HuH-7.5 (cell line): ENCODE data around the gene KDM2A.

Experiments
- DNase-seq: peaks from one replicate; pipeline ENCODE4 v3.0.0; 2011; ENCODE audit warnings: low spot score

Gene KDM2A

GRCh38 chr11:67301313-67301921 is 182.4 kb downstream of the KDM2A start:
- no peak for DNase-seq

DNA sequence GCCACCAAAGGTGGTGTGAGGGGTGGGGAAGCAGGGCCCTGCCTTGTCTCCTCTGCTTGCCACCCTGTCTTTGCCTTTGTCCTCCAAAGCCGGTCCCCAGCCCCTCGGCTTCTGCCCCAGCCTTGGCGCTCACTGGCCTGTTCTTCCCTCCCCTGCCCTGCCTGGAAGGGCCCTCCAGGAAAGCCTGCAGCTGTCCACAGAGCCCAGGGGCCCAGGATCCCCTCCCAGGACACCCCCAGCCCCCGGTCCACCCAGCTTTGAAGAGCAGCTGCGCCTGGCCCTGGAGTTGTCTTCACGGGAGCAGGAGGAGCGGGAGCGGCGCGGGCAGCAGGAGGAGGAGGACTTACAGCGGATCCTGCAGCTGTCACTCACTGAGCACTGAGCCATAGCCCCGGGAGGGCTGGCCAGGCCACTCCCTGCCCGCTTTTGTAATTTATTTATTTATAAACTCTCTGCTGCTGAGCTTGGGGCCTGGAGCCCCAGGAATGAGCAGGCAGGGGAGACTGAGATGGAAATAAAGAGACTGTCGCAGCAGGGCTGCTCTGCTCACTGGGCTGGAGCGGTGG is 183.0 kb downstream of the KDM2A start:
- no peak for DNase-seq

GRCh38 chr11:67302571-67303131 is 183.6 kb downstream of the KDM2A start:
- peak; percentile 93 for DNase-seq

DNA sequence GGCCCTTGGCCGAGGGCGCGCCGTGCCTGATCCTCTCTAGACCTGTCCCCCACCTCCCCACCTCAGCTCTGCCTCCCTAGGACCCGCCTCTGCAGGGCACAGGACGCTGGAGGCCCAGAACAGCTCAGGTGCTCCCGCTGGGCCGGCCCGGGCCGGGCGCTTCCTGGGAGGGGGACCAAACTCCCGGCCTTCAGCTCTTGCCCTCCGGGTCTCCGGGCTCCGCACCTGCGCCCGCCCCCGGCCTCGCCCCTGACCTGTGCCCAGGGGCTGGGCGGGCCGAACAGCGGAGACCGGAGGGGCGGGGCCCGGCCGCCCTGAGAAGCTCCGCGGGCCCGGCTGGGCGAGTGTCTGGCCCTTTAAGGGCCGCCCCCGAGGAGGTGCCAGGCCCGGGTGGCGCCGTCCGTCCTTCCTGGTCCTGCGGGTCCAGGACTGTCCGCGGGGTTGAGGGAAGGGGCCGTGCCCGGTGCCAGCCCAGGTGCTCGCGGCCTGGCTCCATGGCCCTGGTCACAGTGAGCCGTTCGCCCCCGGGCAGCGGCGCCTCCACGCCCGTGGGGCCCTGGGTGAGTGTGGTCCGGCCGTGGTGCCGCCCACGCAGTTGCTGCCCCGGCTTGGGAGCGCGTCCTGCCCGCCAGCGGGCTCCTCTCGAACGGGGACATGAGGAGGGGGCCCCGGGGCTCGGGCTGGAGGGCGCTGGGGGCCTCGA is 184.2 kb downstream of the KDM2A start, which contains the start of gene SSH3:
Gene SSH3 (plus strand): TSS at position 399 of the 703 bp plus-strand sequence. CDS start 96 bp downstream, at position 495.
- DNase-seq, result peak; percentile 99

DNA sequence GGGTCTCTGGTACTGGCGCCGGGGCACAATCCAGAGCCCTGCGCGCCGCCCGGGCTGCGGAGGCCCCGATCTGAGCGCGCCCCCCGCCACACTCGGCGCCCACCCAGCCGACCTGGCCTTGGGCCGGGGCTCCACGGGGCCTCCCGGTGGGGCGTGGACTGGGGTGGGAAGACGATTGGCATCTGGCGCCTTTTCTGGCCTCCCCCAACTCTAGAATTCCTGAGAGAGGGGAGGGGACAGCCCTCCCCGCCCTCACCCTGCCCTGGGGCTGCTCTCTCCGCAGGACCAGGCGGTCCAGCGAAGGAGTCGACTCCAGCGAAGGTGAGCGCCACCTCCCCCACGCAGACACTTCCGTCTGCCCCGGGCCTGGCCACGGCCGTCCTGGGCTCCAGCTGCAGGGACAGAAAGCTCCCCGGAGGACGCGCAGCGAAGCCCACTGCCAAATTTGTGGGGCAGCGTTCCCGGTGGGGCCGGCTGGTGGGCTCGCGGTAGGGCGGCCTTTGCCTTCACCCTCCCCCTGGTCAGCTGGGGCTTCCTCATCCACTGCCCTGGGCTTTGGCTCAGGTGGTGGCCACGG is 184.9 kb downstream of the KDM2A start:
- DNase-seq, result peak; percentile 93

- no peak for DNase-seq
Observed at GRCh38 chr11:67304511-67305113, 185.5 kb downstream of the KDM2A start.

DNA sequence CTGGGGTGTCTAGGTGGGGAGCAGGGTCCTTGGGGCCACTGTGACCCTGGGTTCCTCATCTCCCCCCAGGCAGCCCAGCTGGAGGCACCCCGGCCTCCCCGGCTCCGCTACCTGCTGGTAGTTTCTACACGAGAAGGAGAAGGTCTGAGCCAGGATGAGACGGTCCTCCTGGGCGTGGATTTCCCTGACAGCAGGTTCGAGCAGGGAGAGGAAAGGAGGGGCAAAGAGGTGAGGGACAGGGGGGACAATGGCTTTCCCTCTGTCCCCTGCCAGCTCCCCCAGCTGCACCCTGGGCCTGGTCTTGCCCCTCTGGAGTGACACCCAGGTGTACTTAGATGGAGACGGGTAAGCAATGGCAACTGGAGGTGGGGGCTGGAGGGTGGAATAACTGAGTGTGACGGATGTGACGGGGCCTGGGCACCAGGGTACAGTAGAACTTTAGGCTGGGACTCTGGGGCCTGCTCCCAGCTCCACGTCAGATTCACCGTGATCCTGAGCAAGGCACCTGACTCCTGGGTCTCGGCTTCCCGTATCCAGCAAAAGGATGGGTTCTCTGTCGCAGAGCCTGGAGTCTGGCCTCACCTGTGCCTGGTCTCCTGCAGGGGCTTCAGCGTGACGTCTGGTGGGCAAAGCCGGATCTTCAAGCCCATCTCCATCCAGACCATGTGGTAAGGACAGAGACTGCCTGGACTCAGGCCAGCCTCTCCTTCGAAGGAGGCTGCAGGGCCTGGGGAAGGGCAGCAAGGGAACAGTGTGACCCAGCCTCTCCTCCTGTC is 187.9 kb downstream of the KDM2A start:
- no peak for DNase-seq

GRCh38 chr11:67307545-67308001 is 188.5 kb downstream of the KDM2A start:
- DNase-seq, result no peak
